Left renal pelvis (tissue), 4 donors: Measurements from ENCODE around the gene LRRC45. TPM values are rescaled to one million over a fixed set of nuclear protein-coding genes. Genes with fewer than 3 reads are reported as not detected.

Experiments
- DNase-seq, 4 donors: peaks; one replicate each; pipeline ENCODE4 v3.0.0-alpha.2; 2013; ENCODE audit warnings: low read depth in 4 of 4, low spot score in 3 of 4
- polyA plus RNA-seq, 4 donors: library from polyadenylated mRNA; unstranded; fragments of 120-200 nt; gene quantifications; one replicate each; pipeline ENCODE4 v1.2.1, GENCODE V29; 2013; ENCODE audit not compliant: insufficient read length in 4 of 4

Gene LRRC45
- polyA plus RNA-seq, 4 donors = 9.7 to 18.1 (median 12.1) TPM

GRCh38 chr17:82018152-82018988 is 4.7 kb upstream of the LRRC45 start:
- no peak for DNase-seq

GRCh38 chr17:82018989-82019689 is 4.0 kb upstream of the LRRC45 start:
- no peak for DNase-seq

GRCh38 chr17:82019690-82020571 is 3.2 kb upstream of the LRRC45 start:
- DNase-seq = no peak

GRCh38 chr17:82020572-82021106 is 2.5 kb upstream of the LRRC45 start:
- no peak for DNase-seq

- DNase-seq = no peak
These were observed 1.8 kb upstream of the LRRC45 start for GRCh38 chr17:82021107-82021899.

- no peak for DNase-seq
These were observed 1.2 kb upstream of the LRRC45 start for GRCh38 chr17:82021900-82022309.

- no peak for DNase-seq
These were observed 660 bp upstream of the LRRC45 start, which contains the start of gene CENPX for GRCh38 chr17:82022310-82022980. Gene CENPX, minus strand, starts transcription at chr17:82022878. Its CDS starts 17 bp downstream, at chr17:82022861.

- DNase-seq = no peak
These were observed 539 bp downstream of the LRRC45 start for GRCh38 chr17:82023447-82024241.

GRCh38 chr17:82024859-82025258 is 1.8 kb downstream of the LRRC45 start:
- no peak for DNase-seq

- DNase-seq = no peak
These were observed 2.4 kb downstream of the LRRC45 start for GRCh38 chr17:82025401-82026107.

GRCh38 chr17:82028246-82028645 is 5.1 kb downstream of the LRRC45 start:
- no peak for DNase-seq

GRCh38 chr17:82028966-82029365 is 5.9 kb downstream of the LRRC45 start:
- DNase-seq = no peak

GRCh38 chr17:82029391-82029790 is 6.3 kb downstream of the LRRC45 start:
- no peak for DNase-seq

GRCh38 chr17:82029990-82030469 is 6.9 kb downstream of the LRRC45 start:
- no peak for DNase-seq

GRCh38 chr17:82030470-82031302 is 7.6 kb downstream of the LRRC45 start:
- no peak for DNase-seq

- no peak for DNase-seq
These were observed 8.3 kb downstream of the LRRC45 start, which contains the start of gene RAC3 for GRCh38 chr17:82031303-82031884. Gene RAC3, plus strand, starts transcription at chr17:82031678. Its CDS starts 84 bp downstream, at chr17:82031762.
